Endothelial cell of umbilical vein (primary cell): ENCODE results near the gene RTEL1. TPM values are rescaled to one million over a fixed set of nuclear protein-coding genes. Genes with fewer than 3 reads are reported as not detected.

Experiments
- BruUV-seq: library from RNA; stranded (reverse); fragments of 400-500 nt; replicated peaks from 2 replicates; lab custom pipeline; 2021; lab: Mats Ljungman, UMichigan
- CTCF ChIA-PET: fragments of 300-600, 350-600 bp; sonication (Branson Sonifier 250); formaldehyde crosslinking; loops from one replicate; lab custom pipeline; 2021; ENCODE audit warnings: antibody characterized with exemption, inconsistent platforms; lab: Charles Lee
- POLR2A ChIA-PET: fragments of 300-600, 350-600 bp; sonication (Branson Sonifier 250); formaldehyde crosslinking; loops from one replicate; lab custom pipeline; 2021; ENCODE audit warnings: antibody characterized with exemption, inconsistent platforms; lab: Charles Lee
- DNase-seq: peaks from one replicate; pipeline ENCODE4 v3.0.0-alpha.2; 2011; ENCODE audit warnings: low read depth, low spot score
- FAIRE-seq: peaks from 2 replicates; lab custom pipeline; 2011; peaks lifted over from hg19 to GRCh38; lab: Jason Lieb, UNC
- H2AFZ ChIP-seq: 2 replicates; pipeline ENCODE4 v1.6.0; 2012; ENCODE audit warnings: low read depth, low read length, control low read depth, inconsistent platforms
- H3K27ac ChIP-seq: 2 replicates; pipeline ENCODE4 v1.5.1; 2011; ENCODE audit warnings: low read depth, mild to moderate bottlenecking, control low read depth, low read length, moderate library complexity; ENCODE audit not compliant: insufficient read depth
- H3K27me3 ChIP-seq, 2 experiments: 2 replicates each; pipeline versions ENCODE4 v1.6.0 to v1.6.1; 2011; ENCODE audit warnings: low read length in 2 of 2, mixed read lengths in 1 of 2; ENCODE audit not compliant: control insufficient read depth in 2 of 2, insufficient read depth in 2 of 2
- H3K36me3 ChIP-seq, 2 experiments: 2 replicates in 1 of 2; 3 replicates in 1 of 2; pipeline ENCODE4 v1.5.1; 2011; ENCODE audit warnings: low read length in 2 of 2, mild to moderate bottlenecking in 1 of 2, moderate library complexity in 1 of 2; ENCODE audit not compliant: control insufficient read depth in 2 of 2, insufficient read depth in 2 of 2; ENCODE audit errors: extremely low read depth in 1 of 2
- H3K4me1 ChIP-seq: 3 replicates; pipeline ENCODE4 v1.5.1; 2011; ENCODE audit warnings: mild to moderate bottlenecking, low read length; ENCODE audit not compliant: control insufficient read depth, insufficient read depth; ENCODE audit errors: extremely low read depth
- H3K4me2 ChIP-seq: 2 replicates; pipeline ENCODE4 v1.6.1; 2011; ENCODE audit warnings: low read length, control low read depth, mixed read lengths; ENCODE audit not compliant: insufficient read depth
- H3K4me3 ChIP-seq, 3 experiments: fragments of 200-600 bp in 1 of 3; sonication (generic), shearing (Covaris generic) in 1 of 3; replicated peaks in 1 of 3; 2 replicates each; pipeline ENCODE4 v1.5.1; 2011 to 2016; ENCODE audit warnings: control low read depth in 3 of 3, low read length in 3 of 3, mild to moderate bottlenecking in 2 of 3, inconsistent platforms in 1 of 3, low read depth in 1 of 3, moderate library complexity in 1 of 3; ENCODE audit not compliant: insufficient read depth in 1 of 3
- H3K79me2 ChIP-seq: 2 replicates; pipeline ENCODE4 v1.6.0; 2012; ENCODE audit warnings: low read length, inconsistent platforms; ENCODE audit not compliant: control insufficient read depth, insufficient read depth
- H3K9ac ChIP-seq: replicated peaks from 2 replicates; pipeline ENCODE3; 2011; ENCODE audit warnings: low read length, control low read depth; ENCODE audit not compliant: insufficient read depth; ENCODE audit errors: extremely low read depth
- H3K9me1 ChIP-seq: replicated peaks from 3 replicates; pipeline ENCODE4 v1.6.0; 2011; ENCODE audit warnings: mild to moderate bottlenecking, low read length; ENCODE audit not compliant: control insufficient read depth, insufficient read depth; ENCODE audit errors: extremely low read depth
- H3K9me3 ChIP-seq: replicated peaks from 2 replicates; pipeline ENCODE4 v1.5.1; 2012; ENCODE audit warnings: low read length, inconsistent platforms; ENCODE audit not compliant: control insufficient read depth, insufficient read depth
- H4K20me1 ChIP-seq: replicated peaks from 2 replicates; pipeline ENCODE3; 2011; ENCODE audit warnings: mild to moderate bottlenecking, low read length; ENCODE audit not compliant: control insufficient read depth, insufficient read depth; ENCODE audit errors: extremely low read depth
- CTCF ChIP-seq, 2 donors: IDR thresholded peaks; 1 replicate in 1 of 2; 2 replicates in 1 of 2; pipeline ENCODE4 v1.5.1; 2011; ENCODE audit warnings: low read length in 2 of 2, mild to moderate bottlenecking in 2 of 2, moderate library complexity in 2 of 2, control low read depth in 1 of 2, inconsistent platforms in 1 of 2, low read depth in 1 of 2; ENCODE audit not compliant: insufficient read depth in 1 of 2; ENCODE audit errors: extremely low read depth in 1 of 2
- EZH2 ChIP-seq: IDR thresholded peaks from 2 replicates; pipeline ENCODE4 v1.6.1; 2012; ENCODE audit warnings: borderline replicate concordance, low read depth, mild to moderate bottlenecking, moderate library complexity, low read length, inconsistent platforms; ENCODE audit not compliant: severe bottlenecking
- FOS ChIP-seq: IDR thresholded peaks from 2 replicates; pipeline ENCODE4 v1.6.1; 2011; ENCODE audit warnings: mild to moderate bottlenecking, low read length, moderate library complexity, borderline replicate concordance; ENCODE audit not compliant: insufficient read depth
- GATA2 ChIP-seq: IDR thresholded peaks from 2 replicates; pipeline ENCODE4 v1.7.0; 2011; ENCODE audit warnings: low read depth, mild to moderate bottlenecking, moderate library complexity, mixed read lengths, low read length; ENCODE audit not compliant: insufficient read length, insufficient read depth
- JUN ChIP-seq: IDR thresholded peaks from 2 replicates; pipeline ENCODE4 v1.6.1; 2011; ENCODE audit warnings: borderline replicate concordance, low read depth; ENCODE audit not compliant: insufficient read length, insufficient read depth
- MAX ChIP-seq: IDR thresholded peaks from 2 replicates; pipeline ENCODE4 v1.6.1; 2011; ENCODE audit not compliant: insufficient read depth, insufficient read length
- MYC ChIP-seq: IDR thresholded peaks from one replicate; pipeline ENCODE4 v1.6.1; 2011; ENCODE audit warnings: mild to moderate bottlenecking, low read depth, low read length
- POLR2A ChIP-seq: IDR thresholded peaks from 2 replicates; pipeline ENCODE4 v1.6.1; 2012; ENCODE audit warnings: low read depth, mild to moderate bottlenecking, control low read depth, low read length
- POLR2AphosphoS5 ChIP-seq: IDR thresholded peaks from 2 replicates; pipeline ENCODE4 v1.6.1; 2012; ENCODE audit warnings: low read depth, mild to moderate bottlenecking, control low read depth, low read length, moderate library complexity; ENCODE audit not compliant: insufficient read depth
- dilution Hi-C: fragments of 300-500 bp; cut with MboI; formaldehyde crosslinking; loops from one replicate; pipeline ENCODE4 v1.15.0; 2019; ENCODE audit warnings: low sequenced_read_pairs; ENCODE audit not compliant: extremely low pct_ligation_motif_present
- intact Hi-C: fragments of 100-400 bp; cut with micrococcal nuclease; formaldehyde crosslinking; loops from one replicate; pipeline ENCODE4 v1.10.0; 2022
- polyA plus RNA-seq, 4 experiments: library from polyadenylated mRNA; depleted of rRNA in 3 of 4; stranded (reverse) in 3 of 4; unstranded in 1 of 4; fragments of >200 nt; gene quantifications; 2 replicates each; pipeline versions ENCODE4 v1.2.1 to v1.2.3, GENCODE V29; 2011 to 2012; ENCODE audit warnings: missing spikeins in 1 of 4
- total RNA-seq: library from RNA; stranded (reverse); gene quantifications from 2 replicates; pipeline ENCODE4 v1.2.3, GENCODE V29; 2021

RTEL1 gene
- total and polyA plus RNA-seq, 2 donors (not counting 3 experiments of a cell fraction or from before 2014, with no cell fraction given), result 17.0 to 44.9 TPM

GRCh38 chr20:63663332-63664066, 5.4 kb downstream of the RTEL1 start:
- Histone ChIP-seq H3K9me3 (no peaks in the 10 kb centered on the region), H3K4me1 (peaks cover 7% of the 10 kb centered on the region), H3K4me3 (no peak overlapping the region), H3K9ac (no peak overlapping the region), H3K79me2 (peaks cover 18% of the 10 kb centered on the region), H2AFZ (no peak overlapping the region), H3K4me2 (no peak overlapping the region), H3K27ac (no peak overlapping the region), H3K36me3 (peaks cover 2 to 35% of the 10 kb centered on the region in 2 experiments), H4K20me1 (no peaks in the 10 kb centered on the region), H3K9me1 (no peaks in the 10 kb centered on the region), H3K27me3 (no peaks in the 10 kb centered on the region)
- dilution Hi-C loops (no loop called here), intact Hi-C loops (no loop called here)
- FAIRE-seq (no peak), DNase-seq (no peak)
- TF ChIP-seq POLR2AphosphoS5, result no peak
- TF ChIP-seq GATA2, result no peak
- no peak for TF ChIP-seq CTCF (IDR thresholded peaks at IDR 0.05; ENCODE audit: extremely low read depth in 1 of 2, insufficient read depth in 1 of 2, low read depth in 1 of 2, low read length in 2 of 2)
- TF ChIP-seq MAX, result no peak
- no peak for TF ChIP-seq POLR2A
- no peak for TF ChIP-seq EZH2
- no peak for TF ChIP-seq JUN
- TF ChIP-seq FOS, result no peak
- TF ChIP-seq MYC, result no peak
- BruUV-seq, result no TSS peak
- CTCF ChIA-PET, result no interaction called here
- POLR2A ChIA-PET, result no interaction called here
